Prostate gland (tissue), 1 donor: ENCODE data around the gene KBTBD12.

Source experiments
- POLR2A ChIP-seq: fragments of 450-650 bp; IDR thresholded peaks from one replicate; pipeline ENCODE4 v1.6.1; 2016; ENCODE audit warnings: antibody characterized with exemption, mild to moderate bottlenecking
- POLR2AphosphoS5 ChIP-seq: sonication (generic); formaldehyde crosslinking; IDR thresholded peaks from one replicate; pipeline ENCODE4 v1.6.1; 2017; ENCODE audit warnings: antibody characterized with exemption

GRCh38 chr3:127978636-127979035 is 63.6 kb downstream of the KBTBD12 start:
- TF ChIP-seq POLR2A: no peak
- no peak for TF ChIP-seq POLR2AphosphoS5
